CD14-positive monocyte (primary cell): ENCODE results near the gene PTPRN2. TPM values are rescaled to one million over a fixed set of nuclear protein-coding genes. Genes with fewer than 3 reads are reported as not detected.

Experiments used
- DNase-seq, 3 donors: peaks; one replicate each; pipeline ENCODE4 v3.0.0-alpha.2; 2011 to 2022
- H2AFZ ChIP-seq: 2 replicates; pipeline ENCODE4 v1.6.0; 2012; ENCODE audit warnings: mild to moderate bottlenecking, low read depth, low read length, inconsistent platforms; ENCODE audit not compliant: insufficient read depth, poor library complexity, severe bottlenecking
- H3K27ac ChIP-seq, 2 donors: 1 replicate in 1 of 2; 2 replicates in 1 of 2; pipeline ENCODE4 v1.5.1; 2012 to 2013; ENCODE audit warnings: low read length in 2 of 2, control low read depth in 1 of 2, inconsistent platforms in 1 of 2, low read depth in 1 of 2, mild to moderate bottlenecking in 1 of 2
- H3K27me3 ChIP-seq, 2 donors: one replicate each; pipeline versions ENCODE4 v1.6.0 to v1.6.1; 2011 to 2013; ENCODE audit warnings: low read length in 2 of 2; ENCODE audit not compliant: control insufficient read depth in 2 of 2, insufficient read depth in 2 of 2
- H3K36me3 ChIP-seq, 2 donors: replicated peaks in 1 of 2; 1 replicate in 1 of 2; 2 replicates in 1 of 2; pipeline versions ENCODE4 v1.5.1 to v1.6.1; 2012 to 2013; ENCODE audit warnings: low read length in 2 of 2, control low read depth in 1 of 2, inconsistent platforms in 1 of 2, mild to moderate bottlenecking in 1 of 2; ENCODE audit not compliant: insufficient read depth in 2 of 2, control insufficient read depth in 1 of 2
- H3K4me1 ChIP-seq, 2 donors: 1 replicate in 1 of 2; 2 replicates in 1 of 2; pipeline versions ENCODE4 v1.5.1 to v1.6.1; 2012 to 2013; ENCODE audit warnings: low read length in 2 of 2, control low read depth in 1 of 2, inconsistent platforms in 1 of 2, mild to moderate bottlenecking in 1 of 2, moderate library complexity in 1 of 2; ENCODE audit not compliant: insufficient read depth in 2 of 2, control insufficient read depth in 1 of 2
- H3K4me2 ChIP-seq: replicated peaks from 2 replicates; pipeline ENCODE3; 2012; ENCODE audit warnings: low read length, moderate library complexity, mild to moderate bottlenecking; ENCODE audit not compliant: poor library complexity, severe bottlenecking; ENCODE audit errors: extremely low read depth
- H3K4me3 ChIP-seq, 3 experiments: fragments of 200-600 bp in 1 of 3; sonication (generic) in 1 of 3; replicated peaks in 1 of 3; 1 replicate in 2 of 3; 2 replicates in 1 of 3; pipeline ENCODE4 v1.5.1; 2011 to 2013; ENCODE audit warnings: low read length in 3 of 3, mild to moderate bottlenecking in 3 of 3, control low read depth in 2 of 3, low read depth in 2 of 3, inconsistent platforms in 1 of 3, moderate library complexity in 1 of 3
- H3K79me2 ChIP-seq: 2 replicates; pipeline ENCODE4 v1.6.0; 2012; ENCODE audit warnings: mild to moderate bottlenecking, control low read depth, inconsistent platforms, low read length, moderate library complexity; ENCODE audit not compliant: insufficient read depth
- H3K9ac ChIP-seq: 2 replicates; pipeline ENCODE4 v1.6.0; 2017; ENCODE audit warnings: low read length, mild to moderate bottlenecking; ENCODE audit not compliant: insufficient read depth, poor library complexity, severe bottlenecking
- H3K9me3 ChIP-seq, 2 donors: replicated peaks in 1 of 2; 1 replicate in 1 of 2; 2 replicates in 1 of 2; pipeline versions ENCODE4 v1.5.1 to v1.6.1; 2012 to 2013; ENCODE audit warnings: low read length in 2 of 2, control low read depth in 1 of 2; ENCODE audit not compliant: control insufficient read depth in 1 of 2, insufficient read depth in 1 of 2
- H4K20me1 ChIP-seq: 2 replicates; pipeline ENCODE4 v1.6.0; 2012; ENCODE audit warnings: mild to moderate bottlenecking, low read length, control low read depth, moderate library complexity; ENCODE audit not compliant: insufficient read depth
- H3K27ac Mint-ChIP-seq, 7 donors: one replicate each; pipeline ENCODE4 v1.8.0; 2020; ENCODE audit warnings: mild to moderate bottlenecking in 7 of 7, mixed read lengths in 7 of 7, moderate library complexity in 6 of 7, inconsistent platforms in 2 of 7
- H3K27me3 Mint-ChIP-seq, 3 donors: one replicate each; pipeline ENCODE4 v1.8.0; 2021 to 2022; ENCODE audit warnings: low read depth in 3 of 3, mild to moderate bottlenecking in 3 of 3, mixed read lengths in 3 of 3, moderate library complexity in 3 of 3, inconsistent platforms in 1 of 3
- H3K36me3 Mint-ChIP-seq, 2 donors: one replicate each; pipeline ENCODE4 v1.8.0; 2020; ENCODE audit warnings: mixed read lengths in 2 of 2, inconsistent platforms in 1 of 2, mild to moderate bottlenecking in 1 of 2
- H3K4me1 Mint-ChIP-seq: one replicate; pipeline ENCODE4 v1.8.0; 2020; ENCODE audit warnings: mild to moderate bottlenecking, mixed read lengths
- H3K4me3 Mint-ChIP-seq, 2 donors: one replicate each; pipeline ENCODE4 v1.8.0; 2020; ENCODE audit warnings: mild to moderate bottlenecking in 2 of 2, mixed read lengths in 2 of 2, moderate library complexity in 1 of 2
- H3K9me3 Mint-ChIP-seq, 7 donors: one replicate each; pipeline ENCODE4 v1.8.0; 2020 to 2022; ENCODE audit warnings: mixed read lengths in 7 of 7, mild to moderate bottlenecking in 6 of 7, moderate library complexity in 6 of 7, inconsistent platforms in 2 of 7
- CTCF ChIP-seq: fragments of 200-600 bp; IDR thresholded peaks from one replicate; pipeline ENCODE4 v1.8.0; 2022; ENCODE audit warnings: antibody characterized with exemption, mild to moderate bottlenecking
- WGBS: methylation state at CpG from one replicate; pipeline ENCODE4 v1.1.5; 2013; ENCODE audit warnings: missing lambda C conversion rate; ENCODE audit not compliant: insufficient coverage; 5-methylcytosine and 5-hydroxymethylcytosine counted together
- intact Hi-C, 2 donors: fragments of 100-400 bp; cut with micrococcal nuclease; formaldehyde crosslinking; loops; one replicate each; pipeline versions ENCODE4 v1.15.0 to v1.15.1; 2023
- polyA plus RNA-seq, 3 donors: library from polyadenylated mRNA; depleted of rRNA in 1 of 3; unstranded in 2 of 3; stranded (reverse) in 1 of 3; fragments of 300-500 nt in 2 of 3; fragments of >200 nt in 1 of 3; fragmentation: Illumina TruSeq in 2 of 3; gene quantifications; 1 replicate in 2 of 3; 2 replicates in 1 of 3; pipeline ENCODE4 v1.2.3, GENCODE V29; 2012 to 2021

The PTPRN2 gene
- polyA plus RNA-seq, 3 donors: 0.25 to 1.4 (median 0.97) TPM

- 94% methylated on average over 19 of the region's 19 CpGs for WGBS
- no peak overlapping the region for H3K9ac ChIP-seq
- H3K9me3 ChIP-seq: no peaks in the 10 kb centered on the region
- no peak for TF ChIP-seq CTCF
- no peaks in the 10 kb centered on the region for H4K20me1 ChIP-seq
- no peaks in the 10 kb centered on the region for H3K4me1 ChIP-seq
- H3K36me3 ChIP-seq: no peaks in the 10 kb centered on the region
- H3K4me2 ChIP-seq: no peak overlapping the region
- no peaks in the 10 kb centered on the region for H3K27me3 ChIP-seq
- DNase-seq: no peak
- Mint-ChIP-seq H3K27me3 (peaks cover 0 to 2% (median 1%) of the 10 kb centered on the region in 3 donors), H3K4me1 (no peaks in the 10 kb centered on the region), H3K36me3 (no peaks in the 10 kb centered on the region), H3K27ac (no peak overlapping the region), H3K9me3 (peaks cover 0 to 6% (median 2%) of the 10 kb centered on the region in 7 donors), H3K4me3 (no peak overlapping the region)
- H3K79me2 ChIP-seq: no peaks in the 10 kb centered on the region
- H3K27ac ChIP-seq: no peak overlapping the region
- intact Hi-C loops: no loop called here
- H3K4me3 ChIP-seq: no peak overlapping the region
- H2AFZ ChIP-seq: no peak overlapping the region
Measured at GRCh38 chr7:158366346-158366745, 221.3 kb downstream of the PTPRN2 start.

GRCh38 chr7:158365267-158365666 lies 222.4 kb downstream of the PTPRN2 start:
- Histone ChIP-seq H3K36me3 (no peaks in the 10 kb centered on the region), H3K4me1 (no peaks in the 10 kb centered on the region), H3K4me2 (no peak overlapping the region), H4K20me1 (no peaks in the 10 kb centered on the region), H2AFZ (no peak overlapping the region), H3K9me3 (no peaks in the 10 kb centered on the region), H3K9ac (no peak overlapping the region), H3K27ac (no peak overlapping the region), H3K79me2 (no peaks in the 10 kb centered on the region), H3K27me3 (no peaks in the 10 kb centered on the region), H3K4me3 (no peak overlapping the region)
- Mint-ChIP-seq H3K27ac (no peak overlapping the region), H3K36me3 (no peaks in the 10 kb centered on the region), H3K4me1 (no peaks in the 10 kb centered on the region), H3K27me3 (peaks cover 0 to 2% (median 1%) of the 10 kb centered on the region in 3 donors), H3K4me3 (no peak overlapping the region), H3K9me3 (peaks cover 0 to 6% (median 2%) of the 10 kb centered on the region in 7 donors)
- DNase-seq: no peak
- WGBS: 90% methylated on average over 14 of the region's 14 CpGs
- no peak for TF ChIP-seq CTCF
- intact Hi-C loops: no loop called here
